Measurements from ENCODE around the gene PDF. TPM values are rescaled to one million over a fixed set of nuclear protein-coding genes. Genes with fewer than 3 reads are reported as not detected.
A peak's percentile ranks its signal among the peaks of the same experiment; 100 is the strongest.

The PDF gene
- total RNA-seq, 1 donor from 2014 or later, result 12.0 TPM

DNA sequence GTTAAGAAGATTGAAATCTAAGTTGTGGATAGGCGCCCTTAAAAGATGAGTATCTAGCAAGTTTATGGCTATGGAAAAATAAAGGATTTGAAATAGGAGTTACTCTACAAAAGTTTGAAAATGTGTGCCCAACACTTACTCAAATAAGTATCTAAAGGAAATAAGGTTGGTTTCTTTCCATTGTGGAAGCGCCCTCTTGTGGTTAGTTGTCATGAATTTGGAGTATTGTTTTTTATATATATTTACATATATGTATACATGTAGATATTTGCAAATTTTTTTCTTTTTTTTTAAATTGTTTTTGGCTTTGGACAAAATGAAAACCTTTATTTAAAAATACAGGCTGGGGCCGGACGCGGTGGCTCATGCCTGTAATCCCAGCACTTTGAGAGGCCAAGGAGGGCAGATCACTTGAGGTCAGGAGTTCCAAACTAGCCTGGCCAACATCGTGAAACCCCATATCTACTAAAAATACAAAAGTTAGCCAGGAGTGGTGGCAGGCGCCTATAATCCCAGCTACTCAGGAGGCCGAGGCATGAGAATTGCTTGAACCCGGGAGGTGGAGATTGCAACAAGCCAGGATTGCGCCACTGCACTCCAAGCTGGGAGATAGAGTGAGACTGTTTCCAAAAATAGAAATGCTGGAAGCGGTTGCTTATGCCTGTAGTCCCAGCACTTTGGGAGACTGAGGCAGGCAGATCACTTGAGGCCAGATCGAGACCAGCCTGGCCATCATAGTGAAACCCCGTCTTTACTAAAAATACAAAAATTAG is 43.3 kb downstream of the PDF start:
- no peak overlapping the region for H3K4me3 Mint-ChIP-seq (ENCODE audit: unreplicated experiment)
- H3K27ac Mint-ChIP-seq (ENCODE audit: unreplicated experiment), result no peak overlapping the region
- no peaks in the 10 kb centered on the region for H3K4me1 Mint-ChIP-seq (ENCODE audit: low read depth, unreplicated experiment)
- TF ChIP-seq, protein P1, sequence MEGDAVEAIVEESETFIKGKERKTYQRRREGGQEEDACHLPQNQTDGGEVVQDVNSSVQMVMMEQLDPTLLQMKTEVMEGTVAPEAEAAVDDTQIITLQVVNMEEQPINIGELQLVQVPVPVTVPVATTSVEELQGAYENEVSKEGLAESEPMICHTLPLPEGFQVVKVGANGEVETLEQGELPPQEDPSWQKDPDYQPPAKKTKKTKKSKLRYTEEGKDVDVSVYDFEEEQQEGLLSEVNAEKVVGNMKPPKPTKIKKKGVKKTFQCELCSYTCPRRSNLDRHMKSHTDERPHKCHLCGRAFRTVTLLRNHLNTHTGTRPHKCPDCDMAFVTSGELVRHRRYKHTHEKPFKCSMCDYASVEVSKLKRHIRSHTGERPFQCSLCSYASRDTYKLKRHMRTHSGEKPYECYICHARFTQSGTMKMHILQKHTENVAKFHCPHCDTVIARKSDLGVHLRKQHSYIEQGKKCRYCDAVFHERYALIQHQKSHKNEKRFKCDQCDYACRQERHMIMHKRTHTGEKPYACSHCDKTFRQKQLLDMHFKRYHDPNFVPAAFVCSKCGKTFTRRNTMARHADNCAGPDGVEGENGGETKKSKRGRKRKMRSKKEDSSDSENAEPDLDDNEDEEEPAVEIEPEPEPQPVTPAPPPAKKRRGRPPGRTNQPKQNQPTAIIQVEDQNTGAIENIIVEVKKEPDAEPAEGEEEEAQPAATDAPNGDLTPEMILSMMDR (IDR thresholded peaks at IDR 0.05; ENCODE audit: partially characterized antibody, unreplicated experiment), result peak; percentile 81
- DNase-seq, result no peak
- H3K27me3 Mint-ChIP-seq (ENCODE audit: unreplicated experiment), result no peaks in the 10 kb centered on the region
- no peaks in the 10 kb centered on the region for H3K36me3 Mint-ChIP-seq (ENCODE audit: unreplicated experiment)
- H3K9me3 Mint-ChIP-seq (ENCODE audit: unreplicated experiment), result no peaks in the 10 kb centered on the region

DNA sequence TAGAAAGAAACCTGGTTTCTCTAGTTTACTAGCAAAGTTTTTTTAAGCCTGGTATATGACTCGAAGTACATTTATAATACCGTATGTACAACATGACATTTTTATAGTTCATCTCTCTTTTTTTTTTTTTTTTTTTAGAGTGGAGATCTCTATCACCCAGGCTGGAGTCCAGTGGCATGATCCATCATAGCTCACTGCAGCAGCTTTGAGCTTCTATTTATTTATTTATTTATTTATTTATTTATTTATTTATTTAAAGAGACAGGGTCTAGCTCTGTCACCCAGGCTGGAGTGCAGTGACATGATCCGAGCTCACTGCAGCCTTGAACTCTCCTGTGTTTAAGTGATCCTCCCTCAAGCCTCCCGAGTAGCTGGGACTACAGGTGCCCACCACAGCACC is 45.1 kb downstream of the PDF start:
- Mint-ChIP-seq H3K4me3 (ENCODE audit: unreplicated experiment) (no peak overlapping the region), H3K9me3 (ENCODE audit: unreplicated experiment) (peaks cover 2% of the 10 kb centered on the region), H3K27me3 (ENCODE audit: unreplicated experiment) (no peaks in the 10 kb centered on the region), H3K4me1 (ENCODE audit: low read depth, unreplicated experiment) (no peaks in the 10 kb centered on the region), H3K27ac (ENCODE audit: unreplicated experiment) (no peak overlapping the region), H3K36me3 (ENCODE audit: unreplicated experiment) (no peaks in the 10 kb centered on the region)
- DNase-seq, result no peak
- TF ChIP-seq, protein P1 (IDR thresholded peaks at IDR 0.05; ENCODE audit: partially characterized antibody, unreplicated experiment), result no peak

- Mint-ChIP-seq H3K4me3 (ENCODE audit: unreplicated experiment) (no peak overlapping the region), H3K4me1 (ENCODE audit: low read depth, unreplicated experiment) (no peaks in the 10 kb centered on the region), H3K36me3 (ENCODE audit: unreplicated experiment) (no peaks in the 10 kb centered on the region), H3K27me3 (ENCODE audit: unreplicated experiment) (no peaks in the 10 kb centered on the region), H3K9me3 (ENCODE audit: unreplicated experiment) (peaks cover 2% of the 10 kb centered on the region), H3K27ac (ENCODE audit: unreplicated experiment) (no peak overlapping the region)
- no peak for DNase-seq
- TF ChIP-seq, protein P1 (IDR thresholded peaks at IDR 0.05; ENCODE audit: partially characterized antibody, unreplicated experiment), result no peak
These were observed 46.5 kb downstream of the PDF start for GRCh38 chr16:69283851-69284250.

DNA sequence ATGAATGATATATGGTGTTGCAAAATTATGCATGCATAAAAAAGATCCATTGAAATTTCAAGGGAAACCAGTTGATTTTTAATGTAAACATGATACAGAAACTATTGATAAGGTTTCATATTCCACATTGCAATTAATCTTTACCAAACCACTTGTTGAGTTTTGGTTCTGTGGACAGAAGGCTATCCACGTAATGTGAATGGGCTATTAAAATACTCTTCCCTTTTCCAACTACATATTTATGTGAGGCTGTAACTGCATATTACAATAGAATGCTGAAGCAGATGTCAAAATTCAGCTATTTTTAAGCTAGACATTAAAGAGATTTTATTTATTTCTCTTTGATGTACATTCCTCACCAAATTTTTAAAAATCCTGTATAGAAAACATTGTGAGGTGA is 53.0 kb downstream of the PDF start:
- H3K4me1 Mint-ChIP-seq (ENCODE audit: low read depth, unreplicated experiment), result no peaks in the 10 kb centered on the region
- H3K36me3 Mint-ChIP-seq (ENCODE audit: unreplicated experiment), result no peaks in the 10 kb centered on the region
- peaks cover 2% of the 10 kb centered on the region for H3K9me3 Mint-ChIP-seq (ENCODE audit: unreplicated experiment)
- no peaks in the 10 kb centered on the region for H3K27me3 Mint-ChIP-seq (ENCODE audit: unreplicated experiment)
- TF ChIP-seq, protein P1 (IDR thresholded peaks at IDR 0.05; ENCODE audit: partially characterized antibody, unreplicated experiment), result no peak
- no peak overlapping the region for H3K27ac Mint-ChIP-seq (ENCODE audit: unreplicated experiment)
- no peak overlapping the region for H3K4me3 Mint-ChIP-seq (ENCODE audit: unreplicated experiment)
- DNase-seq, result no peak

Other genes with a start within 250 kb of the PDF start
- gene HAS3, start 224.9 kb downstream of the PDF start, total RNA-seq (ENCODE audit: unreplicated experiment), result 0.42 TPM
- gene CHTF8, start 198.0 kb downstream of the PDF start, total RNA-seq (ENCODE audit: unreplicated experiment), result 116 TPM
- 70.7 TPM for gene UTP4, start 197.9 kb downstream of the PDF start, total RNA-seq (ENCODE audit: unreplicated experiment)
- gene SNTB2, start 143.4 kb downstream of the PDF start, total RNA-seq (ENCODE audit: unreplicated experiment), result 26.8 TPM
- 38.9 TPM for gene VPS4A, start 19.2 kb downstream of the PDF start, total RNA-seq (ENCODE audit: unreplicated experiment)
- gene COG8, start 9.0 kb upstream of the PDF start, total RNA-seq (ENCODE audit: unreplicated experiment), result 51.2 TPM
- 19.6 TPM for gene NIP7, start 9.2 kb upstream of the PDF start, total RNA-seq (ENCODE audit: unreplicated experiment)
- not detected for gene TMED6, start 21.2 kb upstream of the PDF start, total RNA-seq (ENCODE audit: unreplicated experiment)
- gene TERF2, start 55.4 kb upstream of the PDF start, total RNA-seq (ENCODE audit: unreplicated experiment), result 31.8 TPM
- gene CYB5B, start 94.0 kb upstream of the PDF start, total RNA-seq (ENCODE audit: unreplicated experiment), result 124 TPM
- gene NFAT5, start 235.4 kb upstream of the PDF start, total RNA-seq (ENCODE audit: unreplicated experiment), result 26.3 TPM

Measured in glutamatergic neuron (in vitro differentiated cells).